ENCODE data around the gene KRT16.
"Not testable (repeated sequence)": the region's sequence is repeated elsewhere in the genome, so short reads cannot be mapped to it uniquely, and the experiment has no call there.

The KRT16 gene

GRCh38 chr17:41624208-41625101, 11.9 kb upstream of the KRT16 start, which contains the start of gene KRT17:
Gene KRT17 (minus strand): TSS chr17:41624575. CDS start chr17:41624509, 66 bp downstream.
- Histone ChIP-seq H3K4me3 (ENCODE audit: low read length) (no peak within 1 kb of the TSS), H3K27ac (ENCODE audit: low read depth, low read length) (no peak within 1 kb of the TSS), H3K27me3 (ENCODE audit: control insufficient read depth, low read length) (no peaks in the 10 kb centered on the region), H3K9me2 (replicated peaks; ENCODE audit: control insufficient read depth, low read length) (no peaks in the 10 kb centered on the region), H3K9me3 (ENCODE audit: control insufficient read depth, insufficient read depth, low read length) (no peaks in the 10 kb centered on the region), H3K4me2 (ENCODE audit: low read length) (no peak within 1 kb of the TSS), H3K4me1 (ENCODE audit: control insufficient read depth, low read length) (no peaks in the 10 kb centered on the region), H3K79me2 (ENCODE audit: control insufficient read depth, low read length) (no peaks in the 10 kb centered on the region), H3K36me3 (ENCODE audit: control insufficient read depth, low read length) (no peaks in the 10 kb centered on the region), H4K20me1 (ENCODE audit: control insufficient read depth, insufficient read depth, low read depth, low read length) (no peaks in the 10 kb centered on the region), H3F3A (ENCODE audit: control insufficient read depth, insufficient read depth) (no peaks in the 10 kb centered on the region)
- TF ChIP-seq CTCF (IDR thresholded peaks at IDR 0.05; ENCODE audit: low read depth, low read length, poor library complexity, severe bottlenecking) = no peak
- TF ChIP-seq EZH2phosphoT487 (IDR thresholded peaks at IDR 0.05; ENCODE audit: borderline replicate concordance, low read length) = no peak

- not testable (repeated sequence) for H3K9me3 ChIP-seq (ENCODE audit: control insufficient read depth, insufficient read depth, low read length); H3K9me2 ChIP-seq (replicated peaks; ENCODE audit: control insufficient read depth, low read length); H3K36me3 ChIP-seq (ENCODE audit: control insufficient read depth, low read length); H3K27me3 ChIP-seq (ENCODE audit: control insufficient read depth, low read length); H3F3A ChIP-seq (ENCODE audit: control insufficient read depth, insufficient read depth); H3K79me2 ChIP-seq (ENCODE audit: control insufficient read depth, low read length); H3K27ac ChIP-seq (ENCODE audit: low read depth, low read length); H3K4me2 ChIP-seq (ENCODE audit: low read length); H3K4me1 ChIP-seq (ENCODE audit: control insufficient read depth, low read length); H3K4me3 ChIP-seq (ENCODE audit: low read length); H4K20me1 ChIP-seq (ENCODE audit: control insufficient read depth, insufficient read depth, low read depth, low read length)
Observed at GRCh38 chr17:41623184-41623861, 10.8 kb upstream of the KRT16 start.

- H3K9me2 ChIP-seq (replicated peaks; ENCODE audit: control insufficient read depth, low read length); H4K20me1 ChIP-seq (ENCODE audit: control insufficient read depth, insufficient read depth, low read depth, low read length); H3K27ac ChIP-seq (ENCODE audit: low read depth, low read length); H3K4me1 ChIP-seq (ENCODE audit: control insufficient read depth, low read length); H3K9me3 ChIP-seq (ENCODE audit: control insufficient read depth, insufficient read depth, low read length); H3K27me3 ChIP-seq (ENCODE audit: control insufficient read depth, low read length); H3K36me3 ChIP-seq (ENCODE audit: control insufficient read depth, low read length); H3K4me3 ChIP-seq (ENCODE audit: low read length); H3K4me2 ChIP-seq (ENCODE audit: low read length); H3F3A ChIP-seq (ENCODE audit: control insufficient read depth, insufficient read depth); H3K79me2 ChIP-seq (ENCODE audit: control insufficient read depth, low read length): not testable (repeated sequence)
Observed at GRCh38 chr17:41622340-41623183, 10.0 kb upstream of the KRT16 start.

- H3F3A ChIP-seq (ENCODE audit: control insufficient read depth, insufficient read depth) = no peaks in the 10 kb centered on the region
- H3K79me2 ChIP-seq (ENCODE audit: control insufficient read depth, low read length) = no peaks in the 10 kb centered on the region
- H3K4me2 ChIP-seq (ENCODE audit: low read length) = no peak overlapping the region
- H4K20me1 ChIP-seq (ENCODE audit: control insufficient read depth, insufficient read depth, low read depth, low read length) = no peaks in the 10 kb centered on the region
- TF ChIP-seq CTCF (IDR thresholded peaks at IDR 0.05; ENCODE audit: low read depth, low read length, poor library complexity, severe bottlenecking) = no peak
- no peak for TF ChIP-seq EZH2phosphoT487 (IDR thresholded peaks at IDR 0.05; ENCODE audit: borderline replicate concordance, low read length)
- no peak overlapping the region for H3K27ac ChIP-seq (ENCODE audit: low read depth, low read length)
- no peaks in the 10 kb centered on the region for H3K4me1 ChIP-seq (ENCODE audit: control insufficient read depth, low read length)
- no peak overlapping the region for H3K4me3 ChIP-seq (ENCODE audit: low read length)
- no peaks in the 10 kb centered on the region for H3K36me3 ChIP-seq (ENCODE audit: control insufficient read depth, low read length)
- H3K9me2 ChIP-seq (replicated peaks; ENCODE audit: control insufficient read depth, low read length) = no peaks in the 10 kb centered on the region
- no peaks in the 10 kb centered on the region for H3K27me3 ChIP-seq (ENCODE audit: control insufficient read depth, low read length)
- no peaks in the 10 kb centered on the region for H3K9me3 ChIP-seq (ENCODE audit: control insufficient read depth, insufficient read depth, low read length)
Observed at GRCh38 chr17:41621916-41622315, 9.3 kb upstream of the KRT16 start.

GRCh38 chr17:41621435-41621817, 8.9 kb upstream of the KRT16 start:
- not testable (repeated sequence) for H3K36me3 ChIP-seq (ENCODE audit: control insufficient read depth, low read length); H3K4me2 ChIP-seq (ENCODE audit: low read length); H4K20me1 ChIP-seq (ENCODE audit: control insufficient read depth, insufficient read depth, low read depth, low read length); H3K9me3 ChIP-seq (ENCODE audit: control insufficient read depth, insufficient read depth, low read length); H3K4me1 ChIP-seq (ENCODE audit: control insufficient read depth, low read length); H3K27me3 ChIP-seq (ENCODE audit: control insufficient read depth, low read length); H3F3A ChIP-seq (ENCODE audit: control insufficient read depth, insufficient read depth); H3K79me2 ChIP-seq (ENCODE audit: control insufficient read depth, low read length); H3K27ac ChIP-seq (ENCODE audit: low read depth, low read length); H3K9me2 ChIP-seq (replicated peaks; ENCODE audit: control insufficient read depth, low read length); H3K4me3 ChIP-seq (ENCODE audit: low read length)

Data from DOHH2 (cell line).